HUES6 (cell line): ENCODE results near the gene WWC2.

Experiments used
- H3K27ac ChIP-seq: 2 replicates; pipeline ENCODE4 v1.7.0; 2013; ENCODE audit warnings: low read depth, mild to moderate bottlenecking, low read length, inconsistent platforms
- H3K27me3 ChIP-seq: 2 replicates; pipeline ENCODE4 v1.6.1; 2013; ENCODE audit warnings: low read length; ENCODE audit not compliant: control insufficient read depth, insufficient read depth
- H3K36me3 ChIP-seq: 2 replicates; pipeline ENCODE4 v1.6.1; 2013; ENCODE audit warnings: low read length; ENCODE audit not compliant: control insufficient read depth, insufficient read depth
- H3K4me1 ChIP-seq: 2 replicates; pipeline ENCODE4 v1.6.1; 2013; ENCODE audit warnings: low read length; ENCODE audit not compliant: control insufficient read depth, insufficient read depth
- H3K4me3 ChIP-seq: 2 replicates; pipeline ENCODE4 v1.5.1; 2013; ENCODE audit warnings: low read depth, low read length
- H3K9ac ChIP-seq: one replicate; pipeline ENCODE4 v1.6.1; 2013; ENCODE audit warnings: mild to moderate bottlenecking, low read length
- H3K9me3 ChIP-seq: 2 replicates; pipeline ENCODE4 v1.6.1; 2013; ENCODE audit warnings: low read depth, low read length; ENCODE audit not compliant: control insufficient read depth, insufficient read depth

WWC2 gene

DNA sequence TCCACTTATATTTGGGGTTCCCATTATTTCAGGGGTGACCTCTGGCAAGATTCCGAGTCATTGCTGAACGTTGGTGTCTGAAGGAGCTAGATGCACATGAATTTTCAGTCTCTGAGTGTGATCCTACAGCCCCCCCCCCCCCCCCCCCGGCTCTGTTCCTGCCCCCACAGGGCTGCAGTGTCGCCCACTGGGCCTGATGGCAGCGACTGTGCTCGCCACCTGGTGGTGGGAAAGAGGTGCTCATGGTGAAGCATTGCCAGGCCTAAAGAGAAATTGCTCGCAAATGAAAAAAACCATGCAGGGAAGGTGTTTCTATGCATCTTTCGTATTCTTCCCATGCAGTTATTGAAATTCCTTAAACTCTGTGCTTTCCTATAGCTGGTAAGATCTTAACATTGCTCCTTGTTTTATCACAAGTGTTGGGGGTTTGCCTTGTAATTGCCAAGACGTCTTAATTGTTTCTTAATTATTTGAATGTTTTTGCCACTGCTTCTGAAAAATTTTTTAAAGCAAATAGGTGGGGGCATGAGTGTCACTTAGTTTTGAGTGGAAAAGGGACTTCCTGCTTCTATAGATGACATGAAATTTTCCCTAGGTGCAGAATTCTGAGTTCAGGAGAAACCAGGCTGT is 157.8 kb downstream of the WWC2 start:
- Histone ChIP-seq H3K9me3 (no peaks in the 10 kb centered on the region), H3K4me1 (peaks cover 10% of the 10 kb centered on the region), H3K27me3 (no peaks in the 10 kb centered on the region), H3K36me3 (peaks cover 63% of the 10 kb centered on the region), H3K4me3 (no peak overlapping the region), H3K27ac (no peak overlapping the region), H3K9ac (no peak overlapping the region)

DNA sequence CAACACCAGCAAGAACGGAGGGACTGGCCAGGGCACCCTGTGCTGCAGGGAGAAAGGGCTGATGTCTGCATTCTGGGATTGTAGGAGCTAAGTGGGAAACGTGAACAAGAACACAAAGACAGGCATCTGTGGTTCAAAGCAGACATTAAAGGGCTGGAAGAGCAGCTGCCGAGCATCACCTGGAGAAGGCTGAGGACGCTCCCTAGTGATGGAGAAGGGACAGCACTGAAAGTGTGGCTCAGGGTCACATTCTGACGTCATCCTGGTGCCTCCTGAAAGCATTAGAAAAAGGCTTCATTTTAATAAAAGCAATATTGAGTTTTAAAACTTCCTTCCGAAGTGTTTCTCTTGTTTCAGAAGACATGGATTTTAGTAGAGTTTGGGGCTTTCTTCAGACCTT is 158.8 kb downstream of the WWC2 start:
- peaks cover 13% of the 10 kb centered on the region for H3K4me1 ChIP-seq
- H3K27me3 ChIP-seq, result no peaks in the 10 kb centered on the region
- H3K36me3 ChIP-seq, result peaks cover 61% of the 10 kb centered on the region
- H3K9me3 ChIP-seq, result no peaks in the 10 kb centered on the region
- no peak overlapping the region for H3K9ac ChIP-seq
- H3K4me3 ChIP-seq, result no peak overlapping the region
- no peak overlapping the region for H3K27ac ChIP-seq

DNA sequence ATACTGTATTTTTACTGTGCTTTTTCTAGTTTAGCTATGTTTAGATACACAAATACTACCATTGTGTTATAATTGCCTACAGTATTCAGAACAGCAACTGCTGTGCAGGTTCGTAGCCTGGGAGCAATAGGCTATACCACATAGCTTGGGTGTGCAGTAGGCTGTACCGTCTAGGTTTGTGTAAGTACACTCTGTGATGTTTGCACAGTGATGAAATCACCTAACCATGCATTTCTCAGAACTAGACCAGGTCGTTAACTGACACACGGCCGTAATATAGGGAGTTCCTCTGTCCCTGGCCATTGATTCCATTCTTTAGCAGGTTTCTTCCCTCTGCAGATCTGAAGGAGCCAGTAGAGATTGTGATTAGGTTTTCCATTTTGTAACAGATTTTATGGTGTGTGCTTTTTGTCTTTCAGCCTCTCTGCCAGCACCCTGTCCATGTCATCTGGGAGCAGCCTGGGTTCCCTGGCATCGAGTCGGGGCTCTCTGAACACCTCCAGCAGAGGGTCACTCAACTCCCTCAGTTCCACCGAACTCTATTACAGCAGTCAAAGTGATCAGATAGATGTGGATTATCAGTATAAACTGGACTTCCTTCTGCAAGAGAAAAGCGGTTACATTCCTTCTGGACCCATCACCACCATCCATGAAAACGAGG is 161.6 kb downstream of the WWC2 start:
- peaks cover 59% of the 10 kb centered on the region for H3K36me3 ChIP-seq
- no peaks in the 10 kb centered on the region for H3K9me3 ChIP-seq
- H3K9ac ChIP-seq, result no peak overlapping the region
- no peaks in the 10 kb centered on the region for H3K27me3 ChIP-seq
- no peak overlapping the region for H3K4me3 ChIP-seq
- peaks cover 19% of the 10 kb centered on the region for H3K4me1 ChIP-seq
- H3K27ac ChIP-seq, result no peak overlapping the region

DNA sequence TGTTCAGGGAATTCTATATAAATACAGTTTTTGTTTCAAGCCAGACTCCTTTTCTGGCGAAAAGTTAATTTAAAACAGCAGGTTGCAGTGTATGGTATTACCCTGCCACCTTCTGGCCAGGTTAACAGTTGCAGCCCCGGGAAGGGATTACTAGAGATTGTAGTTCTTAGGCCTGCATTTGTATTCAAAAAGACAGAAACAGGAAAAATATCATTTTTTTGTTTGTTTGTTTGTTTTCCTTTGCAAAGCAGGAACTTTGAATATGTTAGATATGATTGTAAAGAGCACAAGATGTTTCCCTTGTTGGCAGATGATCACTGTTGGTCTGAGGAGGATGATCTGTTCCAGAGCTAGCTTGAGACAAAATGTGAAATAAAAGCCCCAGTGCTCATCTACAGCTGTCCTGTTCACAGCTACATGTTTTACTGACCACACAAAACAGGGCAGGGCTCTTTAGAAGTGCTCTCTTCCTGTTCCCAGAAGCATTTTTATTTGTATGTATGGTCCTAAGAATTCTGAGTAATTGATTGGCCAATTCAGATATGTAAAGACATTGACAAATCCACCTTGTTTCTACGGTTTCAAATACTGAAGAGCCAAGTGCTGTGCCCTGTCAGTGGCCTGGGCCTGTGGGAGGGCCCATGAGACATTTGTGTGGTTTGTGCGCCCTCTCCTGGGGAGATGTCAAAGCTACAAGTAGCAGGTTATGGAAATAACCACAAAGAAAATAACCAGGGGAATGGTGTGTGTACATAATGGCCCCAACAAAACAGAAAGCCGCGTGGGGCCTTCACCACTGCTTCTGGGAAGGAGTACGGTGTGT is 163.1 kb downstream of the WWC2 start:
- Histone ChIP-seq H3K36me3 (peaks cover 73% of the 10 kb centered on the region), H3K27ac (no peak overlapping the region), H3K4me1 (peaks cover 13% of the 10 kb centered on the region), H3K9me3 (no peaks in the 10 kb centered on the region), H3K9ac (no peak overlapping the region), H3K4me3 (no peak overlapping the region), H3K27me3 (no peaks in the 10 kb centered on the region)

DNA sequence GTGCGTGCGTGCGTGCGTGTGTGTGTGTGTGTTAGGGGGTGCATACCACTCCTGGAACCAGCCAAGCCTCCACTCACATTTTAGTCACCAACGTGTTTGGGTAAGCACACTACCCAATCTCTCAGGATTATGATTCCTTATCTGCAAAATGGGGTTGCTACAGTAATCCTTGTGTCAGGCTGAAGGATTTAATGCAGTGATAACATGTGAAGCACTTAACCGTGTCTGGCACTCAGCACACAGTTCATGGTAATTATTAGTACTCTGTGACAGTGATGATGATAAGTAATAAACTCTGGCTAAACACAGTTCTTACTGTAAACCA is 163.7 kb downstream of the WWC2 start:
- Histone ChIP-seq H3K4me3 (no peak overlapping the region), H3K36me3 (peaks cover 75% of the 10 kb centered on the region), H3K27ac (no peak overlapping the region), H3K4me1 (peaks cover 10% of the 10 kb centered on the region), H3K9me3 (no peaks in the 10 kb centered on the region), H3K27me3 (no peaks in the 10 kb centered on the region), H3K9ac (no peak overlapping the region)

DNA sequence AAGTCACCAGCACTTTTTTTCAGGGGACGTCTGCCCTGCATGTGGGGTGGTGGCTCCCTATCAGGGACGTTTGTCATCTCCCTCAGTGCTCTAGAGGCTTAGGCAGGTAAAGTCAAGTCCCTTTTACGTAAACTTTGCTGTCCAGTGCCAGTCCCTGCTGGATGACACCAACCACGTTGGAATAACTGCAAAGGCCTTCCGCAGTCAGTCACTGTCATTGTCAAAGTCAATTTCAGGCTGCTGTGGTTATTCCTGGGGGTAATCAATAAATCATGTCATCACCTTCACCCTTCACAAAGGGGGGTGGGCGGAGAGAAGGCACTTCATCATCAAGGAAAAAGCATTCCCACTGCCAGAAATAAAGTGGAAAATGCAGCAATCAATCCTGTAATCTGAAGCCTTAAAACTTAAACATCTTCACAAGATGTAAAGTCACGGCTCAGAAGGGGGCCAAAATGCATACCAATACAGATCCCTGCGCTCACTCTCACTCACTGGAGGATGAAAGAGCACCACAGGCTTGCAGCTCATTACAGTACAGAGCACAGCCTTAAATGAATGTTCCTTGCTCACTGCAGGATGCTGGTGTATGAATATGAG is 164.8 kb downstream of the WWC2 start:
- Histone ChIP-seq H3K27ac (no peak overlapping the region), H3K9me3 (no peaks in the 10 kb centered on the region), H3K36me3 (peaks cover 87% of the 10 kb centered on the region), H3K4me3 (no peak overlapping the region), H3K9ac (no peak overlapping the region), H3K4me1 (peaks cover 10% of the 10 kb centered on the region), H3K27me3 (no peaks in the 10 kb centered on the region)

DNA sequence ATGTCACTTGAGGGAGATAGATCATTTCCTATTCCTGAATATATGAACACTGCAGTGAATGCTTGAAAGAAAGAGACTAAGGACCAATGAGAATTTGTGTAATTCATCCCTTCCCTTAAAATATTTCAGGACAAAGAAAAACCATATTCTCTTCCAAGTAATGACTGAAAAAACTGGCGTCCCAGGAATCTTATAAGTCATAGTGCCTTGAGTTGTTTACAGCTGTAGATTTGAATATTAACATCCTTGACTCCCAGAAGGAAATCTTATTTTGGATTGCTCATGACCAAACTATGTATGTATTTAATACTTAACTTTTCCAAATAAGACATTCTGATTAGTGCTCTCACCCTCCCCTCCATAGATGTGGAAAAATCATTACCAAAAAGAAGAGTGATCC is 165.6 kb downstream of the WWC2 start:
- no peak overlapping the region for H3K27ac ChIP-seq
- H3K9me3 ChIP-seq, result no peaks in the 10 kb centered on the region
- H3K4me1 ChIP-seq, result peaks cover 10% of the 10 kb centered on the region
- H3K27me3 ChIP-seq, result no peaks in the 10 kb centered on the region
- no peak overlapping the region for H3K4me3 ChIP-seq
- H3K9ac ChIP-seq, result no peak overlapping the region
- H3K36me3 ChIP-seq, result peaks cover 90% of the 10 kb centered on the region

DNA sequence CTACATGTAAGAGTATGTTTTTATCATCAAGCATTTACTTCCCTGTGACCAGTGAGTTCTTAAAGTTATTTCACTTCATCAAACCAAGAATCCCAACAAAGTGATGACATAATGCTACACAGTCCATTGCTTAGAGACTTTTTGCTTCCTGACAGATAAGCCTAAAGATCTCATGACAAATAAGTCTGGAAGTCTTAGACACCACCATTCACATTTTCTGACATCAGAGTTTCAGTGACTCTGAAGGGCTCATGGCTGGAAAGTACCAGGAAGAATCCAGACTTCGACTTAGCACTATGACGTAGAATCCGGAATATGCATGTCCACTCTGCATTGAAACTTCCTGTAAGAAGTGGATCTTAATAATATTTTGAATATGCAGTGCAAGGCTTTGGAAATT is 167.3 kb downstream of the WWC2 start:
- Histone ChIP-seq H3K4me3 (no peak overlapping the region), H3K27ac (no peak overlapping the region), H3K27me3 (no peaks in the 10 kb centered on the region), H3K9ac (no peak overlapping the region), H3K9me3 (no peaks in the 10 kb centered on the region), H3K36me3 (peaks cover 90% of the 10 kb centered on the region), H3K4me1 (peaks cover 10% of the 10 kb centered on the region)

DNA sequence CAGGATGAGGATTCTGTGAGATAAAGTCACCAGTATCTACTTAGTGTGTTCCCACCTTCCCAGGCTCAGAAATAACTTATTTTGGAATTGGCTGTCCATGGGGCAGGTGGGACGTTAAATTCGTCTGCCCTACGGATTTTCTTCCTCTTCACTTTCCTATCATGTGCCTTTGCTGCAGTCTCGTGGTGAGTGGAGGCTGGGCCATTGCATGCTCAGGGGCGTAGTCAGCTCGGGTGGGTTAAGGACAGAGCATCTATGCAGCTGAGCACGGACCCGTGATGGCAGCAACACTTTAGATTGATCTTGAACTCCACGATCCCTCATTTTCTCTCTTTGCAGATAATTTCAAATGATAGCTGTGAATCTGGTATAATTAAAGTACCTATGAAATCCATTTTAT is 169.5 kb downstream of the WWC2 start:
- H3K27me3 ChIP-seq, result no peaks in the 10 kb centered on the region
- H3K36me3 ChIP-seq, result peaks cover 96% of the 10 kb centered on the region
- no peak overlapping the region for H3K4me3 ChIP-seq
- peaks cover 4% of the 10 kb centered on the region for H3K4me1 ChIP-seq
- no peak overlapping the region for H3K27ac ChIP-seq
- no peak overlapping the region for H3K9ac ChIP-seq
- H3K9me3 ChIP-seq, result no peaks in the 10 kb centered on the region

DNA sequence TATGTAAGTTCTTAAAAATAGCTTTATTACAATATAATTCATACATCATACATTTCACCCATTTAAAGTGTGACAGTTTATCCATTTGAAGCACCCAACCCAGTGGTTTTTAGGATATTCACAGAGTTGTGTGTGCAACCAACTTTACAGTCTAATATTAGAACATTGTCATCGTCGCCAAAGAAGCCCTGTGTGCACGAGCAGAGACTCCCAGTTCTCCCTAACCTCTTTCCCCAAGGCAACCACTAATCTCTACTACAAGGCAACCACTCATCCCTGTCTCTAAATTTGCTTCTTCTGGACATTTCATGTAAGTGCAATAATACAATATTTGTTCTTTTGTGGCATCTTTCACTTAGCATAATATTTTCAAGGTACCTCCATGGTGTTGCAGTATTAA is 173.3 kb downstream of the WWC2 start:
- Histone ChIP-seq H3K27ac (no peak overlapping the region), H3K36me3 (peaks cover 89% of the 10 kb centered on the region), H3K27me3 (no peaks in the 10 kb centered on the region), H3K4me1 (no peaks in the 10 kb centered on the region), H3K4me3 (no peak overlapping the region), H3K9me3 (peaks cover 11% of the 10 kb centered on the region; the same call in 1 of the 2 replicates), H3K9ac (no peak overlapping the region)

DNA sequence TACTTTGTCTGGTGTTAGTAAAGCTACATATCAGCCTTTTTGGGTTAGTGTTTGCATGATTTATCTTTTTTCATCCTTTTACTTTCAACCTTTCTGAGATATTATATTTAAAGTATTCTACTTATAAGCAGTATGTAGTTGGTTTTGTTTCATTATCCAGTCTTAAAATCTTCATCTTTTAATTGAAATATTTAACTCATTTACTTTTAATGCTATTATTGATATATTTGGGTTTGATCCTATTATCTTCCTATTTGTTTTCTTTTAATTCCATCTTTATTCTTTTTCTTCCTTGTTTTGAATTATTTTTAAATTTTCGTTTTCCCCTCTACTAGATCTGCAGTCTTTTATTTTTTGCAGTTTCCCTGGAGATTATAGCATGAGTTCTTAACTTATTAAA is 177.0 kb downstream of the WWC2 start:
- no peaks in the 10 kb centered on the region for H3K4me1 ChIP-seq
- H3K36me3 ChIP-seq, result peaks cover 68% of the 10 kb centered on the region

More for the DNA sequence above, 177.0 kb downstream of the WWC2 start:
- H3K9ac ChIP-seq, result no peak overlapping the region
- H3K4me3 ChIP-seq, result no peak overlapping the region
- H3K9me3 ChIP-seq, result peaks cover 11% of the 10 kb centered on the region; the same call in 1 of the 2 replicates
- no peaks in the 10 kb centered on the region for H3K27me3 ChIP-seq
- no peak overlapping the region for H3K27ac ChIP-seq
